ENCODE data around the gene RGS3. TPM values are rescaled to one million over a fixed set of nuclear protein-coding genes. Genes with fewer than 3 reads are reported as not detected.
A peak's percentile ranks its signal among the peaks of the same experiment; 100 is the strongest.

The RGS3 gene
- total and polyA plus RNA-seq, 2 donors (not counting 3 experiments of a cell fraction or from before 2014, with no cell fraction given): 356 to 416 TPM

DNA sequence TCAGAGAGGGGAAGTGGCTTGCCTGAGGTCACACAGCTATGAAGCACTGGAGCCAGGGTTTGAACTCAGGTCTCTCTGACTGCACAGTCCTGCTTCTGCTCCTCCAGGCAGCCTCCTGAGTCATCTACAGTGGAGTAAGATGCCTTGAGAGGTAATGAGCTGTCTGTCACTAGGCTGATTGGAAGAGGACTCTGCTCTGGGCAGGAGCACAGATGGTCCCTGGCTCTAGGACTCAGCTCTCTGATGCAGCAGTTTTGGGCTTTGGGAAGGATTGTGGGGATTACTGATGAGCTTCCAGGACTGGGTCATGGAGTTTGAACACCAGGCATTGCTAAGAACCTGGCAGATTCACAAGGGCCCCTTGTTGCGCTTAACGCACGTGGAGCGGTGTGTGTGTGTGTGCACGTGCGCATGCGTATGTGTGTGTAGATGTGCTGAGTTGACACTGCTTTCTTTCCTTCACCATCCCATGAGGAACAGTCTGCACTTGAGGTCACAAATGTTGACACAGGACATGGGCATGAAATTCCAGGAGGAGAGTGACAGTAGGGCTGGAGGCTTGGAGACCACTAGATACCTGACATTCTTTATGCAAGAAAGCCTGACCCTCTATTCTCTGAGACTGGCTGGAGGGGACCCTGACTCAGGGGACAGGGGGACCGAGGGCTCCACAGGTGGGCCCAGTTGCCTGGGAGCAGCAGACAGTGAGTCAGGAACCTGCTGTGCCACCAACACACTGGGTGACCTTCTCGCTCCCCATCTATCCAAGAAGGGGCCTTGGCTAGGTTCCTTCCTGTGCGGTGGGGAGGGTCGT lies 170.5 kb downstream of the RGS3 start:
- Histone ChIP-seq H3K9ac (replicated peaks; ENCODE audit: extremely low read depth, insufficient read depth, low read length) (no peak overlapping the region), H2AFZ (ENCODE audit: low read depth, low read length) (peak overlapping the region; percentile 16)
- POLR2A ChIA-PET: interaction anchor here (0.8 to 2.3 kb wide), 3 partner anchors 21 to 40 kb away, joined by 3 to 12 read pairs (median 8); no protein-coding TSS in a partner anchor

More for the DNA sequence above, 170.5 kb downstream of the RGS3 start:
- Histone ChIP-seq H3K9me3 (replicated peaks; ENCODE audit: control insufficient read depth, insufficient read depth, low read length) (no peaks in the 10 kb centered on the region), H4K20me1 (replicated peaks; ENCODE audit: control insufficient read depth, extremely low read depth, insufficient read depth, low read length) (no peaks in the 10 kb centered on the region), H3K27ac (ENCODE audit: insufficient read depth, low read depth, low read length) (peak overlapping the region; percentile 63), H3K4me3 (replicated peaks in 1 of 3; ENCODE audit: insufficient read depth in 1 of 3, low read depth in 1 of 3, low read length in 3 of 3) (no peak overlapping the region), H3K36me3 (ENCODE audit: control insufficient read depth in 2 of 2, extremely low read depth in 1 of 2, insufficient read depth in 2 of 2, low read length in 2 of 2) (no peaks in the 10 kb centered on the region), H3K4me2 (ENCODE audit: insufficient read depth, low read length) (no peak overlapping the region), H3K9me1 (replicated peaks; ENCODE audit: control insufficient read depth, extremely low read depth, insufficient read depth, low read length) (no peaks in the 10 kb centered on the region), H3K79me2 (ENCODE audit: control insufficient read depth, insufficient read depth, low read length) (no peaks in the 10 kb centered on the region), H3K27me3 (ENCODE audit: control insufficient read depth in 2 of 2, insufficient read depth in 2 of 2, low read length in 2 of 2) (no peaks in the 10 kb centered on the region), H3K4me1 (ENCODE audit: control insufficient read depth, extremely low read depth, insufficient read depth, low read length) (peaks cover 22% of the 10 kb centered on the region)
- no peak for TF ChIP-seq GATA2 (IDR thresholded peaks at IDR 0.05; ENCODE audit: insufficient read depth, insufficient read length, low read depth, low read length)
- TF ChIP-seq, protein P1, sequence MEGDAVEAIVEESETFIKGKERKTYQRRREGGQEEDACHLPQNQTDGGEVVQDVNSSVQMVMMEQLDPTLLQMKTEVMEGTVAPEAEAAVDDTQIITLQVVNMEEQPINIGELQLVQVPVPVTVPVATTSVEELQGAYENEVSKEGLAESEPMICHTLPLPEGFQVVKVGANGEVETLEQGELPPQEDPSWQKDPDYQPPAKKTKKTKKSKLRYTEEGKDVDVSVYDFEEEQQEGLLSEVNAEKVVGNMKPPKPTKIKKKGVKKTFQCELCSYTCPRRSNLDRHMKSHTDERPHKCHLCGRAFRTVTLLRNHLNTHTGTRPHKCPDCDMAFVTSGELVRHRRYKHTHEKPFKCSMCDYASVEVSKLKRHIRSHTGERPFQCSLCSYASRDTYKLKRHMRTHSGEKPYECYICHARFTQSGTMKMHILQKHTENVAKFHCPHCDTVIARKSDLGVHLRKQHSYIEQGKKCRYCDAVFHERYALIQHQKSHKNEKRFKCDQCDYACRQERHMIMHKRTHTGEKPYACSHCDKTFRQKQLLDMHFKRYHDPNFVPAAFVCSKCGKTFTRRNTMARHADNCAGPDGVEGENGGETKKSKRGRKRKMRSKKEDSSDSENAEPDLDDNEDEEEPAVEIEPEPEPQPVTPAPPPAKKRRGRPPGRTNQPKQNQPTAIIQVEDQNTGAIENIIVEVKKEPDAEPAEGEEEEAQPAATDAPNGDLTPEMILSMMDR (IDR thresholded peaks at IDR 0.05; ENCODE audit: extremely low read depth in 1 of 2, insufficient read depth in 1 of 2, low read depth in 1 of 2, low read length in 2 of 2): no peak
- TF ChIP-seq JUN (IDR thresholded peaks at IDR 0.05; ENCODE audit: borderline replicate concordance, insufficient read depth, insufficient read length, low read depth): no peak
- TF ChIP-seq MYC (IDR thresholded peaks at IDR 0.05; ENCODE audit: low read depth, low read length): no peak
- TF ChIP-seq POLR2AphosphoS5 (IDR thresholded peaks at IDR 0.05; ENCODE audit: insufficient read depth, low read depth, low read length): peak; percentile 20
- intact Hi-C loops (cut with micrococcal nuclease) (loop anchor here (1.0 kb wide), 6 partner anchors 14 to 41 kb away; no protein-coding TSS in a partner anchor), dilution Hi-C loops (cut with MboI; ENCODE audit: extremely low pct_ligation_motif_present, low sequenced_read_pairs) (no loop called here)
- no peak for DNase-seq (ENCODE audit: low read depth, low spot score)
- FAIRE-seq: peak; percentile 60
- CTCF ChIA-PET: interaction anchor here (1.3 to 3.4 kb wide), 7 partner anchors 11 to 42 kb away, joined by 4 to 24 read pairs (median 9); no protein-coding TSS in a partner anchor
- BruUV-seq (replicated peaks): TSS peak; percentile 93
